ENCODE data around the gene NUP93.
"Not testable (repeated sequence)": the region's sequence is repeated elsewhere in the genome, so short reads cannot be mapped to it uniquely, and the experiment has no call there.

The NUP93 gene

DNA sequence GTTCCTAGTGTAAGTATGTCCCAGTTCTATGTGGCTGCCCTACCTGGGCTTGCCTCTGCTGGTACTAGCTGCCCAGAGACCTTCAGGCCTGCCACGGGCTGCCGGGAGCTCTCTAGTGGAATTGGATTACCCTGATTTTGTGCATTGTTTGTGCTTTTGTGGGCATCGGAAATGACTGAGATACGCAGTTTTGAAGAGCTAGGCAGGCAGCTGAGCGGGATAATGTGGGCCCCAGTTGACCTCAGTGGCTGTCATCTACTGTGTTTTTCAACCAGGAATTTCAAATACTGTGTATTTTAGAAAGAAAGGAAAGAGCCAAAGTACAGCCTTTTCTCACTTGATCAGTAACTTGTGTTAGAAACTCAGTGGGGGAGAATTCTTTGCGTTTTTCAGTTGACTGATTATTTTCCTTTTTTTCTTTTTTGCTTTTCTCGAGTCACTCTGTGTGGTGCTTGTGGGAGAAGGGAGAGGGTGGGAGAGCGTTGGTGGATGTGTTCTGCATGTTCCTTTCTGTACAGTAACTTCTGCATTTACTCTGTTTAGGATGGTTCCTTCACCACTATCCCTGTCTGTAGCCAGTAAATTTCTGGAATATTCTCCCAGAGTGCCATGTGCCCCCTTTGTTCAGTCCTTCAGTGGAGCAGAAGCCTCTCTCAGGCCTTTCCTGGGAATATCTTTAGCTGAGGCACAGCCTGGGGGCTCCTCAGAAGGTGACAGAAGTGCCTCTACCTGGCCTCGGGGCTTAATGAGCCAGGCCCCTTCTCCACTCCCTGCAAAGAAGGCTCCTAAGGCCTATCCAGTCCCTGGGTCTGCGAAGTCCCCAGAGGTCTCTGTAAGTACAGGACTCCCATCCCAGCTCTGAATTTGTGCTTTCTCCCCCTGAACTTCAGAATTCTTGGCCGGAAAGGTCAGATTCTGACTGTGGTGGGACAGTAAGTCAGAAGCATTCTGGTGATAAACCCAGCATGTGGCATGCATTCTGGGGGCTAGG, 120.1 kb downstream of the NUP93 start:
- no peak for DNase-seq (ENCODE audit: low spot score)

DNA sequence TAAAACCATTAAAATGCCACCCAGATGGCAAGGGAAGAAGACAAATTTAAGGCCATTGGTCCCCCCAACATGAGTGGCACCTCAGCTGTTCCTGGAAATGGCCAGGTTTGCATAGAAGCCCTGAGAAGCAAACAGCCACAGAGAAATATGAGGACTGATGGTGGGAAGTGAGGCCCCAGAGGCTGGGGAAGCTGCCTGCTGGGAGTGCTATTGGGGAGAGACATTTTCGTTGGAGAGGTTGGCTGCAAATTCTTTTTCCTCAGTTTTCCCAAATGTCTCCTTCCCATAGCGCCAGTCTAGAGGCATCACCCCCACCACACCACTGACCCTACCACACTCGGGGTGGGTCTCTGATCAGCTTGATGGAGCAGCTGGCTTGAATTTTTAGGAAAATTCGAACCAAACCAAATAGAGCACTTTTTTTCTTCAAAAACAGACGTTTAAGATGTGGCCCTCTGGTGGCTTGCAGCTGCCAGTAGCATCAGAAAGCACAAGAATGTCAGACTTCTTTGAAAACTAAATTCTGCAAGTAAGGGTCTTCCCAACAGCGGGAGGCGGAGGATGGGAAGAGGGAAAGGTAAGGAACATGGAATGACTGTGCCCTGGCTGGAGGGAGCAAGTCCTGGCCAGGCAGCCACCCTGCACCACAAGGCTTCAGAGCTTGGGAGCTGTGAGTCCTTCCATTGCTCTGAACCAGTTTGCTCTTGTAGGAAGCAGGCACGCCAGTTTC, 121.9 kb downstream of the NUP93 start:
- peak; percentile 39 for DNase-seq (ENCODE audit: low spot score)

DNA sequence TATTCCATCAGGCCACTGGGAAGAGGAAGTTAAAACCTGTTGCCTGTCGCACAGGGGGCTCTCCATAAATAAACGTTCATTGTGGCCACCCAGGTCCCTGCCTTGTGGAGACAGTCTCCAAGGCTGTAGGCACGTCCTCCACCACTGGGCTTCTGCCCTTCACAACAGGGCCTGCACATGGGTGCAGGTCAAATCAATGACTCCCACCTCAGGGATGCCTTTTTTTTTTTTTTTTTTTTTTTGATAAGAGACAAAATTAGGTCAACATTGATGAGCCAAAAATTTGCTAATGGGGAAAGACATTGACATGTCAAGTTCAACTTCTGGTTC, 122.4 kb downstream of the NUP93 start:
- no peak for DNase-seq (ENCODE audit: low spot score)

DNA sequence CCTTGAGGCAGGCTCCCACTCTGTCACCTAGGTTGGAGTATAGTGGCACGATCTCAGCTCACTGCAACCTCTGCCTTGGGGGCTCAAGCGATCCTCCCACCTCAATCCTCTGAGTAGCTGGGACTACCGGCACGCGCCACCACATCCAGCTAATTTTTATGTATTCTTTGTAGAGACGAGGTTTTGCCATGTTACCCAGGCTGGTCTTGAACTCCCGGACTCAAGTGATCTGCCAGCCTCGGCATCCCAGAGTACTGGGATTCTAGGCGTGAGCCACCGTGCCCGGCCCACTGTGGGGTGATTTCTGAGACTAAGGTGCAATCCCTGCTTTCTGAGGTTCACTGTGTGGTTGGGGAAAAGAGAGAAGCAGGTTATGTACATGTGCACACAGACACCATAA, 123.0 kb downstream of the NUP93 start:
- no peak for DNase-seq (ENCODE audit: low spot score)

DNA sequence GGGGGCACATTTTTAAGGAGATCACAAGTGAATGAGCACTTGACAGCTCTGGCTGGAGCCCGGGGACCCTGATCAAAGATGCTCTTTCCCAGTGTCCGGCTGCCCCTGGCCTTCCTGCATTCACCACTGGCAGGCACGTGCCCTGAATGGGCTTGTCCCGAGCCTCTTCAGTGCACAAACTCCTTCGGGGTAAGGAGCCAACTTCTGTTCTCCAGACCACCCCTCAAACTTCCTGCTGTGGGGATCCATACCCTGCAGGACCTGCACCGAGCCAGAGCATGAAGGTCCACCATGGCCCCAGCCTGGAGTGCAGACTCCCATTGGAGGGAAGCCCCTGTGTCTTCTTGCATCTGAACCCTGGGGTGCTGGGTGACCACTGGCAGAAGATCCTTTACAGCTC, 125.3 kb downstream of the NUP93 start:
- no peak for DNase-seq (ENCODE audit: low spot score)

DNA sequence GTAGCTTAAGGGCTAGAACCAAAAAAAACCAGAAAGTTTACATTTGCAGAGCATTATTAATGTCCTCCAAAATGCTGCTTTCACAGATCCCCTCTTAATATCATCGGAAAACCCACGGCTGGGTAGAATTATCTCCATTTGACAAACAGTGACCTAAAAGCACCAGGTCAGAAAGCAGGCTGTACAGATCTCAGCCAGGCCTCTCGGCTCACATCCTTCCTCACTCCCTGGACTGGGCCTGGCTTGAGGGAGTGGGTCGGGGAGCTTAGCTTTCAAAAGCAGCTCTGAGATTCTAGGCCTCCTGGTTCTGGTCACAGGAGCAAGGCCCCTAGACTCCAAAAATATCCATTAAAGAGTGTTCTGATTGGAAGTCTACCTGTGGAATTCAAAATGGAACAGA, 126.0 kb downstream of the NUP93 start:
- DNase-seq (ENCODE audit: low spot score): no peak

DNA sequence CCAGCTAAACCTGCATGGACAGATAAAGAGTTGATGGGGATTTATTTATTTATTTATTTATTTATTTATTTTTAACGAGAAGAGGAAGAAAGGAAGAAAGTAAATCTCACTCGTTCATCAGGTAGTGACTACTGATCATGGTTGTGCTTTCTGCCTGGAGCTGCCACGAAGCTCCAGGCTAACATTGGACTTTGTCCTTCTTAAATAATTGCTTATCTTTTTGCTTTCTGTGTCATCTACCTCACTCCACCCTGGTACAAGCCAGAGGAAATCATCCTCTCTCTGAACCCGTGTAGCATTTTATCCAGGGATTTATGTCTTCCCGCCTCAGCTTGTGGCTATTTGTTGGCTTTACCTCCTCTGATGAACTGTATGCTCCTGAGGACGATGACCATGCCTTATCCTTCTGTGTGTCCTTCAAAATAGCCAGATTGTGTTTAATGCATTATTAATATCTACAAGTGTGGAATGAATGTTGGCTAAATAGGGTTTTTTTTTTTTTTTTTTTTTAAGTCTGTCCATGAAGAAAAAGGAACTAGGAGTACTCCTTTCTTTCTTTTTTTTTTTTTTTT, 127.0 kb downstream of the NUP93 start:
- no peak for DNase-seq (ENCODE audit: low spot score)

DNA sequence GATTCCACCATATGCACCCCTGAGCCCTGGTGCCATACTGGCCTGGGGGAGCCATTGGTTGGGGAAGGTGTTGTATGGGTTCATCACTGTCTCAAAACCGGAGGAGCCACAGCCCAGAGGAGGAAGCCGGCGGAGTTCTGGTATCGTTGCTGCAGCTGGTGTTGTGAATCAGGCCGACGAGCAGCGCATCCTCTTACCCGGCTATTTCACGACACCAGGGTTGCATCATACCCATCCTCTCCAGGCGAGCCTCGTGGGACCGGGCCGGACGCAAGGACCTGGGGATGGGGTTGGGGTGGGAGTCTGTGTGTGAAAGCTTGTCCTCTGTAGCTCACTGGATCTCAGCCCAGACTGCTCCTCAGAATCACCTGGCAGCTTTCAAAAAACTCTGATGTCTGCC, 128.4 kb downstream of the NUP93 start:
- DNase-seq (ENCODE audit: low spot score): no peak

DNA sequence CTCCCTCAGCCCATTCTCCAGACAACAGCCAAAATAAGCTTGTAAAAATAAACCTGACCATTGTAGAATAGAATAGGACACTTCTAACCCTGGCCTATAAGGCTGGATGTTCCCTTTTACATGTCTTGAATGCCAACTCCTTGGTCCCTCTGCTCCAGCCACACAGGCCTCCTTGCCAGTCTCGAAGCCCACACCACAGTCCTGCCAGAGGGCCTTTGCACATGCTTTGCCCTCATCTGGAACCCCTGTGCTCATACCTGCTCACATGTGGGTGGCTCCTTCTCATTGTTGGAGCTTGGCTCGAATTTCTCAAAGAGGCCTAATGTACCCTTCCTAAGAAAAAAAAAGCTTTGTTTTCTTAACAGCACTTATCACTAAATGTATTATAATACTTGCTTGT, 129.7 kb downstream of the NUP93 start:
- DNase-seq (ENCODE audit: low spot score): no peak

DNA sequence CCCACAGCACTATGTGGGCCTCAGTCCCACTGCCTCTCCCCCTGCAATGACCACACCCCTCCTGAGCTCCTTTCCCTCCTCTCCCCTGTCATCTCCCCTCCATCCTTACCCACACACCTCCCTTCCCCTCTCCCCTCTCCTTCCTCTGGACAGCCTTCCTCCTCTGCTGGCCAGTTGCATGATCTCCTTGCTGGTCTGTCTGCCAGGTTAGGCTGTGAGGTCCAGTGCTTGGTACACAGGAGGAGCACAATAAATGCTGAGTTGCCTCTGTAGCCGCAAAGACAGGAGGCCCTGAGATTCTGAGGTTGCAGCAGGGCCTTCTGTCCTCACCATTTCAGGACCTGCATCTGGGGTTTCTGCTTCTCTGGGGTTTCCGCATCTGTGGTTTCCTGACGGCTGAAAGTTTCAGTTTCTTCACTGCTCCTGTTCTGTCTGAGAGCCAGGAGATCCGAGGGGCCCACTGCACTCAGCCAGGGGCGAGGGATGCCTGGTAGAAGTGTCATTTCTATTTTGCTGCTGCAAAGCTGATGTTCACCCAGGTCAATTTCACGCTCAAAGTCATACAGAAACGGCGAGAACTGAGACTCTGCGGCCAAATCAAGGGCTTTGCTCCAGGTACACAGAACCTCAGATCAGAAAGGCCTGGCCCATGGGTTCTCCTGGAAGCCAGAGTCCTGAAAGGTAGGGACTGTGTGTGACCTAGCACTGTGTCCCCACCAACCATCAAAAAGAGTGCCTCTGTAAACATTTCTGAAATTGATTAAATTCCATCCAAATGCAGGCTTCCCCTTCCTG, 130.5 kb downstream of the NUP93 start:
- peak; percentile 48 for DNase-seq (ENCODE audit: low spot score)

DNA sequence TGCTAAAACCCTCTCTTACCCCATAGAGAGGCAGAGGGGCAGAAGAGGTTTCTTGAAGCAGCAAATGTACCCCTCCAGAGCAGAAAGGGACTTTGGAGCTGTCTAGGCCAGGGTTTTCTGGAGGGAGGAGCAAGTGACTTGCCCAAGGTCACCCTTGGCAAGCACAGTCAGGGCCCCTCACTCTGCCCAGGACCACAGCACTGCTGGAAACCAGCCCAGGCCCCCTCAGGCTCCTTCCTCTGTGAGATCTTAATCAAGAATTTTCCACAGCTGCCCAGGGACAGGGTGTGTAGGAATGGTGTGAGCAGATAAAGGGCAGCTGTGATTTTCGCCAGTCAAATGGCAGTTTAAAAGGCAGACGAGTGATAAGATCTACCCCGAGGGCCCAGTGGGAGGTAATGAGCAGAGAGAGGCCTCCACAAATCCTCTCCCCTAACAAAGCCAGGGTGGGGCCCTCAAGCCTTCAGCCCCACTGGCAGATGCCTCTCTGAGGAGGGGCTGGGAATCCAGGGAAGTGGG, 131.2 kb downstream of the NUP93 start:
- DNase-seq (ENCODE audit: low spot score): no peak

DNA sequence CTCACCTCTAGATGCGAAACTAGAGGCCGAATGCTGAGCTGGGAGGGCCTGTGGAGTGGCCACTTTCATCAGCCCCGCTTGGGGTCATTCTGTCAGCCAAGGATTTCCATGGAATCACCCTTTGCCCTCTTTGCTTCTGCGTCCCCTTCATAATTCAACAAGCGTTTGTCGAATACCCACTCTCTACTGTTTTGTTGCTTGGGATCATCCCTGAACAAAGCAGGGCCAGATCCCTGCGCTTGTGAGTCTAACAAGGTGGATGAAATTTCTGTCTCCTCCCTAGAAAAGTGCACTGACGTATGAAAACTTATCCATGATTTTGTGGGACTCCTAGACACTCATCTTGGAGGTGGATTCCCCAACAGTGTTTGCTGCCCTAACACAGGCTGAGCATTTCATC, 131.8 kb downstream of the NUP93 start:
- DNase-seq (ENCODE audit: low spot score): no peak

DNA sequence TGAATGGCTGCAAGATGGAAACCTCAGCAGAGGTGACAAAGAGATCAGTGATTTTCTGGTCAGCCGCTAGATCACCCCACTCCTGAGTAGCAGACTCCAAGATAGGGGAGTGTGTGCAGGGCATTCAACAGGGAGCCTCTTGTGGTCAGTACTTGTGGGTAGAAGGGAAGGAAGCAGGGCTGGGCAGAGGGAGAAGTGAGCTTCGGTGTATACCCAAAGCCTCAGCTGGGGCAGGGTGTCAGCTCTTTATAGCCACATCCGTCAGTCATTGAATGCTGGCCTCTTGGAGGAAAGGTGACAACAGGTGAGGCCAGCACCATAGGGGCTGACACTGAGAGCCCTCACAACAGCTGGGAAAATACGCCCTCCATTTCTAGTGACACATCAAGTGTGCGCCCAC, 132.8 kb downstream of the NUP93 start:
- no peak for DNase-seq (ENCODE audit: low spot score)

DNA sequence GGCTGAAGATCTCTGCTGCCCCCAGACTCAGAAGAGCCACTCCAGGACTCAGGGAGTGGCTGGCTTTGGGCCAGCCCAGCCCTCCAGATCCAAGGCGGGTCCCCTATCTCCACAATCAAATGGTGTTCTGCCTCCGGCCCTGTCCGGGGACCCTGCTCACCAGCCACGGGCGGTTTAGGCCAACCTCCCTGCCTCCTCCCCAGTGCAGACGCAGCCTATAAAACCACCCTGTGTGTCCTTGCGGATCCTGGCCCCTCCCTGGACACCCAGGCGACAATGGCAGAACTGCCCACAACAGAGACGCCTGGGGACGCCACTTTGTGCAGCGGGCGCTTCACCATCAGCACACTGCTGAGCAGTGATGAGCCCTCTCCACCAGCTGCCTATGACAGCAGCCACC, 135.0 kb downstream of the NUP93 start, which contains the start of gene SLC12A3:
Gene SLC12A3, plus strand, starts transcription at position 248 of the 400 bp plus-strand sequence. Its CDS starts 29 bp downstream, at position 277.
- DNase-seq (ENCODE audit: low spot score): no peak

DNA sequence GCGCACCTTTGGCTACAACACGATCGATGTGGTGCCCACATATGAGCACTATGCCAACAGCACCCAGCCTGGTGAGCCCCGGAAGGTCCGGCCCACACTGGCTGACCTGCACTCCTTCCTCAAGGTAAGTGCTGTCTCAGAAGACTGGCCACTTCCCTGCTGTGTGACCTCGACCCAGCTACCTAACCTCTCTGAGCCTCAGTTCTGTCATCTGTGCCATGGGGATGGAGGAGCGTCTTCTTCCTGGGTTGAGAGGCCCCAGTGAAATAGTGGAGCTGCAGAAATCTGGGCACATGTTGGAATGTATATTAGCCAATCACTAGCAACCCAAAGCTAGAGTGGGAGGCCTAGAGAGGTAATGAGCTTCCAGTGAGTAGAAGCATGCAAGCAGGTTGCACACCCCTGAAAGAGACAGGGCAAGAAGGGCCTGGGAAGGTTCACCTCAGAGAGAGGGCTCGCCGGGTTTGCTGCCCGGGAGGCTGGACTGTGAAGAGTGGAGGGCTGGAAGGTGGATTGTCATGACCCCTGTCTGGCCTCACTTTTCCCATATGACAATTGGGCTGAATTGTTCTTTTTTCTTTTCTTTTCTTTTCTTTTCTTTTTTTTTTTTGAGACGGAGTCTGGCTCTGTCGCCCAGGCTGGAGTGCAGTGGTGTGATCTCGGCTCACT, 135.6 kb downstream of the NUP93 start:
- no peak for DNase-seq (ENCODE audit: low spot score)

DNA sequence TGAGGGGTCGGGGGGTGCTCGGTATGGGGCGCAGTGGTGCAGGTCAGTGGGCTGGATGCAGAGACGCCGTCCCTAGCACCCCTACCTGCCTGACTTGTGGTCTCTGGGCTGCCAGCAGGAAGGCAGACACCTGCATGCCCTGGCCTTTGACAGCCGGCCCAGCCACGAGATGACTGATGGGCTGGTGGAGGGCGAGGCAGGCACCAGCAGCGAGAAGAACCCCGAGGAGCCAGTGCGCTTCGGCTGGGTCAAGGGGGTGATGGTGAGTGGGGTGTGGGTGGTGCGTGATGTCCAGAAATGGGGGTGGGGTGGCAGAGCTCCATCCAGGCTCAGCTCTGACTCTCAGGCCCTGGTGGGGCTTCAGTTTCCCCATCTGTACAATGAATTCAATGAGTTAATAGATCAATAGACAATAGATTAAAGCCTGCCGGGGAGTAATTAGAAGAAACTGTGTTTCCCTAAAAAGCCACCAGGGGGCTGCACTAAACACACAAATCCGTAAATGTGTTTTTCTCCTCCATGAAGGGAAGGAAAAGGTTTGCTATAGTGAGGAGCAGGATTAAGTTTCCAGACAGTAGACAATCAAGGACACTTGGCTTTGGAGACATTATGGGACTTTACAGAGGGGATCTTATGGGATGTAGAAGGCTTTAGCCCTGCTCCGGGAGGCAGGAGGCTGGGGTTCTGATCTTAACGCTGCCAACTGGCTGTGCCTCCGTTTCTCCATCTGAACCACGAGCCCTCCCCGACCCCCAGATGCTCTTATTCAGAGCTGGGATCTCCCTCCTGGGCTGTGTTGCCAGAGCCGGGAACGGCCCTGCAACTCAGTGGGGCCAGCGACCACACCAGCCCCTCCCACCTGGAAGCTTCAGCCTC, 137.3 kb downstream of the NUP93 start:
- peak; percentile 78 for DNase-seq (ENCODE audit: low spot score)

DNA sequence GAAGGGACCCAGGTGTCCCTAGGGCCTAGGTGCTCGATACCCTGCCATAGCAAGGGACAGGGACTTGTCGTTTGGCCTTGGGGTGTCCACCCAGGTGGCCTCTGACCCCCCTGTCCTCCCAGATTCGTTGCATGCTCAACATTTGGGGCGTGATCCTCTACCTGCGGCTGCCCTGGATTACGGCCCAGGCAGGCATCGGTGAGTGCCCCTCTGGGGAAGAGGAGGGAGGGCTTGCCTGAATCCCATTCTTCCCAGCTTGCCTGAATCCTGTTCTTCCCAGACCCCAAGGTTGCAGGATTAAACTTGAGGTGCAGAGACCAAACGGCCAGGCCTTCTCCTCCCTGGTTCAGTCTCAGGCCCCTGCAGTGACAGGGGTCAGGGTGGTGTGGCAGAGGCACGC, 138.2 kb downstream of the NUP93 start:
- no peak for DNase-seq (ENCODE audit: low spot score)

DNA sequence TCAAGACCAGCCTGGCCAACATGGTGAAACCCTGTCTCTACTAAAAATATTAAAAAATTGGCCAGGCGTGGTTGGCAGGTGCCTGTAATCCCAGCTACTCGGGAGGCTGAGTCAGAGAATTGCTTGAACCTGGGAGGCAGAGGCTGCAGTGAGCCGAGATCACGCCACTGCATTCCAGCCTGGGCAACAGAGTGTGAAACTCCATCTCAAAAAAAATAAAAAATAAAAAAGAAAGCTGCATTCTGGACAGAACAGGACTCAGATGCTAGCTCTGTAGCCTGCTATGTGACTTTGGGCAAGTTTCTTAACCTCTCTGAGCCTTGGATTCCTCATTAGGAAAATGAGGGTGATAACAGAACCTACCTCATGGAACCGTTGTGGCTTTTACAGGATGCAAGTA, 138.8 kb downstream of the NUP93 start:
- DNase-seq (ENCODE audit: low spot score): not testable (repeated sequence)

DNA sequence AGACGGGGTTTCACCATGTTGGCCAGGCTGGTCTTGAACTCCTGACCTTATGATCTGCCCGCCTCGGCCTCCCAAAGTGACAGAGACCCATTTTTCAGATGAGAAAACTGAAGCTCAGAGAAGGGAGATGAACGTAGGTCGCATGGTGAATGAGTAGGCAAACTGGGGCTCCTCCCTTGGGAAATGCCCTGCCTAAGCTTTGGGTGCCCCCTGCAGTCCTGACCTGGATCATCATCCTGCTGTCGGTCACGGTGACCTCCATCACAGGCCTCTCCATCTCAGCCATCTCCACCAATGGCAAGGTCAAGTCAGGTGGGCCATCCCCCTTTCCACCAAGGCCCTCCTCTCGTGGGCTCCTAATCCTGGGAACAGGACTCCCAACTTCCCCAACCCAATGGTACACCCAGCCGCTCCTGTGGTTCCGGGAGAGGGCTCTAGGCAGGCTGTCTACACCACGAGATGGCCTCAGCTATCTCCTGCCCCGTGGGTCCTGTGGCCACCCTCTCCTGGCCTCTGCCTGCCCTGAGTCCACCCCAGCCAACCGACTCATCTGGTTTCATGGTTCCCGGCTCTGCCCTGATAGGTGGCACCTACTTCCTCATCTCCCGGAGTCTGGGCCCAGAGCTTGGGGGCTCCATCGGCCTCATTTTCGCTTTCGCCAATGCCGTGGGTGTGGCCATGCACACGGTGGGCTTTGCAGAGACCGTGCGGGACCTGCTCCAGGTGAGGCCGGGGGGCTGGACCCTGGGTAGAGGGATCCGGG, 139.8 kb downstream of the NUP93 start:
- DNase-seq (ENCODE audit: low spot score): peak; percentile 57
